Kidney tubule cell (primary cell): ENCODE measurements around the gene HLCS.
A peak's percentile ranks its signal among the peaks of the same experiment; 100 is the strongest.
"Not testable (repeated sequence)": the region's sequence is repeated elsewhere in the genome, so short reads cannot be mapped to it uniquely, and the experiment has no call there.

Experiments used
- DNase-seq: peaks from one replicate; pipeline ENCODE4 v3.0.0-alpha.2; 2018; ENCODE audit warnings: low spot score

Gene HLCS

DNA sequence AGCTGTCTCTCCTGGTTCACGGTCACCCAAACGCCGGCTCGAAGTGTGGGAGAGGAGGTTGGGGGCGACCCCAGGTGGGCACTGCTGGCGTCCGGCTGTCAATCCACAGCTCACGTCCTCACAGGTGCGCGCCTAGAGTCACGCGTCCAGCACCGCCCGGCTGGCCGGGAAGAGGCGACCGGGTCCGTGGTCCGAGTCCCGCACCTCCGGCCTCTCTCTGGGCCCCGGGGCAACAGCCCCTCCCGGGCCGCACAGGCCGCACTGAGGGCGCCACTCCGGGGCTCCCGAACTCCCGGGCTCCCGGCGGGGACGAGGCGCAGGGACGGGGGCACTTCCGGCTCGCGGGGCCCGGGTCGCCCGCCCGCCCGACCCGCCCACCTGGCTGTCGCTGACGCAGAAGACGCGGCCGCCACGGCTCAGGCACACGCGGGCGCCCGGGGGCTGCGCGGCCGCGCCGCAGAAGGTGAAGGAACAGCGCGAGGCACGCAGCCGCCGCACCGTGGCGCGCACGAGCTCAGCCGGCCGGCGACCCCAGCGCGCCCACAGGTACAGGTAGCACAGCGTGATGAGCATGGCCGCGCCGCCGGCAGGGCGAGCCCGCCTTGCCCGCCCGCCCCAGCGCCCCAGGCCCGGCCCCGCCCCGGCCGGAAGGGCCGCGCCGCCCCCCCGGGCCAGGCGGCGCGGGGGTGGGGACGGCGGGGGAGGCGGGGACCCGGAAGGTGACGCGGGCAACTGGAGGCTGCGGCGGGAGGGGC is at the start of gene HLCS:
Gene HLCS (minus strand): TSS at position 604 of the 755 bp plus-strand sequence. CDS start 31 bp downstream, at position 573.
- DNase-seq = peak; percentile 87

DNA sequence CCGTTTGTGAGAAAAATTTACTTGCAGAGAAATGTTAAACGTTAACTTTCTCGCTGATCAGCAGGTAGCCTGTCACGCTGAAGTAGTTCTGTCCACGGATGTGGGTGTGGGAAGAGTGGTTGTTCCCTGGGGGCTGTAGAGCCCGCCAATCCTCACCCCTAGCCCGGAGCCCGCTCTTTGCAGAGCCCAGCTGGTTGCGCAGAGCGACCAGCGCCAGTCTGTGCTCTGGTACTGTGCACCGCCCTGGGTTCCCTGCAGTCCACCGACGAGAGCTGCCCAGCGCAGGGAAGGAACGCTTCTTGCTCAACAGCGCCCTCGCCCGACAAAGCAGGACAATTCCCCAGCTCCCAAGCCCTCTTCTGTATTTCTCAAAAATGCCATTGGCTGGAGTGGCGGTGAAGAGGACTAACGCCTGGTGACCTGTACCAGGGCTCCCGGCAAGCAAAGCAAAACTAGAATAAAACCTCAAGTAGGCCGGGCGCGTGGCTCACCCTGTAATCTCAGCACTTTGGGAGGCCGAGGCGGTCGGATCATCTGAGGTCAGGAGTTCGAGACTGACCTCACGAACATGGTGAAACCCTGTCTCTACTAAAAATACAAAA is 43.4 kb upstream of the HLCS start:
- peak; percentile 90 for DNase-seq

DNA sequence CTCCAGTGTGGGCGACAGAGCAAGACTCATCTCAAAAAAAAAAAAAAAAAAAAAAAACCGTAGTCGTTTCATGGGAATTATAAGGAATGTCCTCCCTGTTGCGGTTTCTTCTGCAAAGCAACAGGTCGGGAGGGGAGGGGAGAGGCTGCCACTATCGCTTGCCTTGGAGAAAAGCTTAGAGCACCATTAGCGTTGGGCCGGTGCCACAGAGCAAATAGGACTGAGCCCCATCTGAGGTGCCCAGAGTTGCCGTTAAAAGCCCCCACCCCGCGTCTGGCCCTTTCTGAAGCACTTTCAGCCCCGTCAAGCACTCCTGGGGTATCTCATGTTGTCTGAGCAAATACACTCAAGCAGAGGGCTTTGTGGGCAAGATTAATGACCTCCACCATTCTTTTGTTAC is 42.3 kb upstream of the HLCS start:
- no peak for DNase-seq

DNA sequence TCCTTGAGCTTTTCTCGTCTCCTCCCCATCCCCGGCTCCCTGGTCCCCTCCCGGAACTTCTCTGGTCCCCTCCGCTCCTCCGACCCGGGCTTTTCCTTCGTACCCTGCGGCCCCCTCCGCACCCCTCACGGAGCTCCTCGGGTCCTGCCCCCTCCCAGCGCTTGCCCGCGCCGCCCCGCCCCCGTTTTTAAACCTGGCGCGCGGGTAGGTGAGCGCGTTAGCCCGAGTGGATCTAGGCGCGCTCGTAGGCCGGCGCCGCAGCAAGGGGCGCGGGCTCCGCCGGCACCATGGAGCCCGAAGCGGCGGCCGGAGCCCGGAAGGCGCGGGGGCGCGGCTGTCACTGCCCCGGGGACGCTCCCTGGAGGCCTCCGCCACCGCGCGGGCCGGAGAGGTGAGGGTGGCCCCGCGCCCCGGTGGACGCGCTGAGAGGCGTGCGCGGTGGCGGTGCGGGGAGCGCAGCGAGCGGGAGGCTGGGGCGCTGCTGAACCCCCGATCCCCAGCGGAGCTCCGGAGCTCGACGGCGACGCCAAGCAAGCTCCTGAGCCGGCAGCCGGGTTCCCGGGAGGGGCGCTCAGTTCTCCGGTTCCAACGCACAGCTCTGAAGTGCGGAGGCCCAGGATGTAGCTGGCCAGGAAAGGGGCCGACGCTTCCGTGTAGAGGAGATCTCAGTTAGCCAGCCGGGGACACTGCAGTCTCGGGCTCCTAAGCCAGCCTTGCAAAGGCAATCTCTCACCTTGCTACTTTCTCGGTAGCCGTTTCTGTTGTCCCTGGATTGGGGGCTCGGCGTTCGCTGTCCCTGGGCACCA is 40.2 kb upstream of the HLCS start, which contains the start of gene RIPPLY3:
Gene RIPPLY3 (plus strand): TSS at position 217 of the 806 bp plus-strand sequence. CDS start 71 bp downstream, at position 288.
- DNase-seq = peak; percentile 38

DNA sequence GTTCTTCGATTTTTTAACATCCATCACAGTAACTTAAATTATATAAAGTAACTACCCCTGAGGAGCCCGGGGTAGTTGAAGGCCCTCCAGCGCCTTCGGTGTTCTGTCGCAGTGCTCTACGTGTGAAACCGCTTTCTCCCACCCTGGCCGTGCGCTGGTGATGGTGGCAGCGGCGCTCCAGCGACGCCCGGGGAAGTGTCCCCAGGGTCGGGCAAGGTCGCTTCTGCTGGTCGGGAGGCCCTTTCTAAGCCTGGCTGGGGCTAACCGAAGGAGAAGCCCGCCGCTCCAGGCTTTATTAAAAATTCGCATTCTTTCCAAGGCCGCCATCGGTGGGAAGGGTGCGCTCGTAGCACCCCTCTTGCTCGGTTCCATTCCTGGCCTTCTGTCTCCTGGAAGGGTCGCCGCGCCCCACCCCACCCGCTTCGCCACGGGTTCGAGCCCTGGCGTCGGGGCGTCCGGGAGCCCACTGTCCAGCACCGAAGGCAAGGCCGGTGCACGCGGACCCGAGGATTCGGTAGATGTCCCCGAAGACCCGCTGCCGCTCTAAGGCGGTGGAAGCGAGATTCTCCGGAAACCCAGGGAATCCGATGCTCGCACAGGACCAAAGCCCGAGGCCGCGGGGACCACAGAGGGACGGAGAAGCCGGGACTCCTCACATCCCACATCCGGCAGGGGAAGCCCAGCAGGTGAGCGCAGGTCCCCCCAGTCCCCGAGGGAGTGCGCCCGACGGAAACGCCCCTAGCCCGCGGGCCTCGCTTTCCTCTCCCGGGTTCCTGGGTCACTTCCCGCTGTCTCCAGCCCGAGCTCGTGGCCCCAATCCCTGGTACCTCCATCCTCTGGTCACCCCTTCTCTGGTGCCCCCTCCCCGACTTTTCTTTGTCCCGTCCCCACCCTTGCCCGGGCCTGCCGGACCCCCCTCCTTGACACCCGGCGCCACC is 39.3 kb upstream of the HLCS start:
- no peak for DNase-seq

DNA sequence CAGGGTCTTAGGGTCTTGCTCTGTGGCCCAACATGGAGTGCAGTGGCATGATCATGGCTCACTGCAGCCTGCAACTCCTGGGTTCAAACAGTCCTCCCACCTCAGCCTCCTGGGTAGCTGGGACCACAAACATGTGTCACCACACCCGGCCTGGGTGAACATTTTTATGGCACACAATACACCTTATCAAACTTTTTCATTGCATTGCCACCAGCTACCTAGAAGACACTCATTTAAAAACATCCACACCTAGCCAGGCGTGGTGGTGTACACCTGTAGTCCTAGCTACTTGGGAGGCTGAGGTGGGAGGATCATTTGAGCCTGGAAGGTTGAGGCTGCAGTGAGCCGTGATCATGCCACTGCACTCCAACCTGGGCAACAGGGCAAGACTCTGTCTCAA is 37.4 kb upstream of the HLCS start:
- not testable (repeated sequence) for DNase-seq

DNA sequence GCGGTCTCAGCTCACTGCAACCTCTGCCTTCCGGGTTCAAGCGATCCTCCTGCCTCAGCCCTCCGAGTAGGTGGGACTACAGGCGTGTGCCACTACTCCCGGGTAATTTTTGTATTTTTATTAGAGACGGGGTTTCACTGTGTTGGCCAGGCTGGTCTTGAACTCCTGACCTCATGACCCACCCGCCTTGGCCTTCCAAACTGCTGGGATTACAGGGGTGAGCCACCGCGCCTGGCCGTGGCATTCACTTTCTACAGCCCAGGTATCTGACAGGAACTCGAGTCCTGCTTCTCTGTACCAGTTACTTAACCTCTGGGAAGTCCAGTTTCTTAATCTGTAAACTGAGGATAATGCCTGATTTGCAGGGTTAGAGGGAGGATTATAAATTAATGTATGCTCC is 36.4 kb upstream of the HLCS start:
- DNase-seq = not testable (repeated sequence)

DNA sequence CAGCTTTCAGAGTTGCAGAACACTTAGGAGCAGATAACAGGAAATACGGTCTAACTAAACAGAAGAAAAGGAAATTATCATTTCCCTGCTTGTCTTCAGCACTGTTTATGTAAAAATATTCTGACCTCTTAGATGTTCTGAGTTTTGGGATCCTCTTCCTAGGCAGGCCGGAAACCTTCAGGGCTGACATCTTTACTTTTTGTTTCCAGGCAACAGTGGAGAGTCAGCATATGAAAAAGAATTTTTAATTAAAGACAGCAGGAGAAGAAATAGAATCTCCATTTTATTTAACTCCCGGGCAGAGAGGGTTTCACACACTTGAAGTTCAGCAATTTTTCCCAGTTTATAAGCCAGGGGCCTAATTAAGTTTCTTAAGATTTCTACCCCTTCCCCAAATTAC is 35.0 kb upstream of the HLCS start:
- no peak for DNase-seq

DNA sequence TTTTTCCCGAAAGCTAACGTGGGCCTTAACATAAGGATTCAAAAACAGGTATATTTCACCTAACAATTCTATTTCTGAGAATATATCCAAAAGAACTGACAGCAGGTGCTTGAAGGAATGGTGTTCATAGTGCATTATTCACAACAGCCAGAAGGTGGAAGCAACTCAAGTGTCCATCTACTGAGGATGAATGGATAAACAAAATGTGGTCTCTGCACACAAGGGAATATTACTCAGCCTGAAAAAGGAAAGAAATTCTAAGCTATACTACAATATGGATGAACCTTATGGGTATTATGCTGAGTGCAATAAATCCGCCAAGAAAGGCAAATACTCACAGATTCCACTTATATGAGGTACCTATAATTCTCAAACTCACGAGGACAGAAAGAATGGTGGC is 33.9 kb upstream of the HLCS start:
- DNase-seq = no peak

DNA sequence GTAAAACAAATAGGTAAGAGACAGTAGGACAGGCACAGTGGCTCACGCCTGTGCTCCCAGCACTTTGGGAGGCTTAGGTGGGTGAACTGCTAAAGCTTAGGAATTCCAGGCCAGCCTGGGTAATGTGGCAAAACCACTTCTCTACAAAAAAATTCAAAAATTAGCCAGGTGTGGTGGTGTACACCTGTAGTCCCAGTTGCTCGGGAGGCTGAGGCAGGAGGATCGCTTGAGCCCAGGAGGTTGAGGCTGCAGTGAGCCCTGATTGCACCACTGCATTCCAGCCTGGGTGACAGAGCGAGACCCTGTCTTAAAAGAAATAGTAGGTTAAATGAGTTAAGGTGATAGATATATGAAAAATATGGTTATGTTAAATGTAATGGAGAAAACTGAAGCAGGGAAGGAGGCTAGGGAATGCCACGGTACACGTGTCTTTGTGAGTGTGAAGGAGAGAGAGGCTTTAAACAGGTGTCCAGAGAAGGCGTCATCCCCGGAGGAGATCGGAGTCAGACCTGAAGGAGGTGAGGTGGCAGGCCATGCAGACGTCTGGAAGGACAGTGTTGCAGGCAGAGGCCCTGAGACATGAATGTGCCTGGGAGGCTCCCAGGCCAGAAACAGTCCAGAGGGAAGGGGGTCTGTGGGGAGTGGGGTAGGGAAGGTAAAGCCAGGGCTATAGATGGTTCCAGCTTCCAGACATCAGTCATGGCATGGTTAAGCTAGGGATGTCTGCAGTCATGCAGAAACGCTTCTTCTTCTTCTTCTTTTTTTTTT is 32.8 kb upstream of the HLCS start:
- no peak for DNase-seq

DNA sequence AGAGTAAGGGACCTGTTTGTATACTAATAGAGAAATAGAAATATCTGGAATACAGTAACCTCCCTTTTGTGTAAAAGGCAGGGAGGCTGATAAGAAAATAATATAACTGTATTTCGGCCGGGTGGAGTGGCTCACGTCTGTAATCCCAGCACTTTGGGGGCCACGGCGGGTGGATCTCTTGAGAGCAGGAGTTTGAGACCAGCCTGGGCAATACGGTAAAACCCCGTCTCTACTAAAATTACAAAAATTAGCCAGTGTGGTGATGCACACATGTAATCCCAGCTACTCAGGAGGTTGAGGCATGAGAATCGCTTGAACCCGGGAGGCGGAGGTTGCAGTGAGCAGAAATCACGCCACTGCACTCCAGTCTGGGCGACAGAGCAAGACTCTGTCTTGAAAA is 28.8 kb upstream of the HLCS start:
- DNase-seq = not testable (repeated sequence)

DNA sequence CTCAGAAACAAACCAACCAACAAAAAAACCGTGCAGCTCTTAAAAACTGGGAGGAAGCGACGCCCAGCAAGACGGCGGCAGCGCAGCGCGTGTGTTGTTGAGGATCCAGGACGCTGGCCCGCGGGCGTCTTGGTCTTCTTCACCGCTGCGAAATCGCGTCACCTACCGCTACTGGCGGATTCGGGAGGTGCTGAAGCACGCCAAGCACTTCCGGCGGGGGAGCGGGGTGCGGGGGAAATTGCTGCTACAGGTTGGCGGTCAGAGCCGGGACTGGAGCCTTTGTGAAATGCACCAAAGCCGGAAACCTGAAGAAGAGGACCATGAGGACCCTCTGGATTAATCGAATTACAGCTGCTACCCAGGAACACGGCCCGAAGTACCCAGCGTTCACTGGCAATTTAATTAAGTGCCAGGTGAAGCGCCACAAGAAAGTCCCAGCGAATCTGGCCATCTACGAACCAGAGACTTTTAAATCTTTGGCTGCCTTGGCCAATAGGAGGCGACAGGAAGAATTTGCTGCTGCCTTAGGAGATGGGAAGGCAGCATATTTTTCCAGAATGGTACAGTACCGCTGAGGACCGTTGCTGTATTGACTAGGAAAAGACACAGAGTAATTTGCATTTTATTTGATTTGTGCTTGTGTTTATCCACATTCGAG is 28.2 kb upstream of the HLCS start:
- DNase-seq = peak; percentile 38

DNA sequence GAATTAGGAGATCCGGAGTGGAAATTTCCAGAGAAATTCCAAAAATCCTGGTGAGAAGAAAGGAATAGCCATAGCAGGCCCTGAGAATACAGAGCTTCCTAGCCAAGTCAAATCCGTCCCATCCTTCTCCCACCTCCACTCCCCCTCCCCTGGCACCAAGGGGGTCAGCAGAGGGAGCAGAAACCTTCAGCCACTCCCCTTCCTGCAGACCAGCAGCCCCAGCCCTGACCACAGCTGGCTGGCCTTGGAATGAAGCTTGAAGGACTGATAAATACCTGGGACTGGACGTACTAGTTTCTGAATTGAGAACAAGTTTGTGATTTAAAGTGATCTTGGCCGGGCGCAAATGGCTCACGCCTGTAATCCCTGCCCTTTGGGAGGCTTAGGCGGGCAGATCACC is 26.2 kb upstream of the HLCS start:
- no peak for DNase-seq

DNA sequence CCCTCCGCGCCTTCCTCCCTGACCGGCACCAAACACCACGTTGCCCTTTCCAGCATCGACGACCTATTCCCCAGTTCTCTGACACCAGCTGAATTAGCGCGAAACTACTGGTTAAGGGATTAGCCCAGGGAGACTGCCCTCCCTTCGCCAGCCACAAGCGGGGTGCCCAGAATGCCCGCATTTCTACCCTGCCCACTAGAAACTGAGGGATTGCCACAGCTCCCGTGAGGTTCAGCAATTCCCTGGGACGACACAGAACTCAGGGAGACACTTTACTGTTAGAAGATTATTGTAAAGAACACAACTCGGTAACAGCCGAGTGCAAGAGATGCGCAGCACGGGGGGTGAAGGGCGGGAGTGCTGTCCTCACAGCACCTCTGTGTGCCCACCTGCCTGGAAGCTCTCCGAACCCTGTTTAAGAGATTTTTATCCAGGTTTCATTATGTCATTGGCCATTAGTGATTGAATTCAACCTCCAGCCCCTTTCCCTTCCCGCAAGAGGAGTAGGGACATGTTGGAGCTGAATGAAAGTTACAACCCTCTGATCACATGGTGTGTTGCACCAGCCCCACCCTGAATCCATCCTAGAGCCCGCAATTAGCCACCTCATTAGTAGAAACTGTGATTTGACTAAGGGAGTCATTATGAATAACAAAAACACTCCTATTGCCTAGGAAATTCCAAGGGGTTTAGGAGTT is 24.2 kb upstream of the HLCS start:
- DNase-seq = no peak

DNA sequence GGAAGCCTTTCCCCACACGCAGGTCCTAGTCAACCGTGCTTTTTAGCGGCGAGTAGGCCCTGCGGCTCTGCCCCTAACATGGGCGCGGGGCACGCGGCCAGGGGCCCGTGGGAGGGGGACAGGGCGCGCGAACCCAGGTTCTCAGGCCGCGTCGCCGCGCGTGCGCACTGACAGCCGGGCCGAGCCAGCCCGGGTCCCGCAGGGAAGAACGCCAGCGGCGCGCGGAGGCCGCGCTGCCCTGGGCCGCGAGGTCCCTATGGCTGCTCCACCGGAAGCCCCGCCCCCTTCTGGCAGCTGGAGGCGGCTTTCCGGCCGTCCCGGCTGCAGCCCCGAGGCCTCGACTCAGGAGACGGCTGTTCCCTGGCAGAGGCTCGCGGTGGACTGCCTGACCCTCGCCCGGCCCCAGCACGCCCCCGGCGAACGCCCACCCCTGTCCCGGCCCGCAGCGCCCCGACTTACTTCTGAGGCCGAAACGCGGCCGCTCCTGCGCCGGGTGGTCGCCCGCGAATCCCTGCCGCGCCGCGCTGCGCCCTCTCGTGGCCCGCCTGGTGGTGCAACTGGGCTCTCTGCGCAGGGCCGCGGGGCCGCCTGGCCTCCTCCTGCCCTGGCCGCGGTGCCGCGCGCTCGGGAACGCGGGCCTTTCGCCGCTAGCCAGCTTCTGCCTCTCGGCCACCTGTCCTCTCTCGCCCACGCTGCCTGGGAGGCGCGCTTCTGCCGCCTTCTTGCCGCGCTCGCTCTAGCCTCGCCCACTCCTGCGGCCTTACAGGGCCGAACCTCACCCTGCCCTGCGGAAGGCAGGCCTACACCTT is 23.4 kb upstream of the HLCS start:
- DNase-seq = peak; percentile 94

DNA sequence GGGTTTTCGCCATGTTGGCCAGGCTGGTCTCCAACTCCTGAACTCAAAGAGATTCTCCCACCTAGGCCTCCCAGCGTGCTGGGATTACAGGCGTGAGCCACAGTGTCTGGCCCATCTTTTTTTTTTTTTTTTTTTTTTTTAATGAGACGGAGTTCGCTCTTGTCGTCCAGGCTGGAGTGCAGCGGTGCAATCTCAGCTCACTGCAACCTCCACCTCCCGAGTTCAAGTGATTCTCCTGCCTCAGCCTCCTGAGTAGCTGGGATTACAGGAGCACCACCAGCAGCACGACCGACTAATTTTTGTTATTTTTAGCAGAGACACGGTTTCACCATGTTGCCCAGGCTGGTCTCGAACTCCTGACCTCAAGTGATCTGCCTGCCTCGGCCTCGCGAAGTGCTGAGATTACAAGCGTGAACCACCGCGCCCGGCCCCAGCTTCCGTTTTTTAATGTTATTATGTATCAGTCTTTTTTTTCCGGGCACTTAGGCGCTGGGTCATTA is 22.8 kb upstream of the HLCS start:
- not testable (repeated sequence) for DNase-seq

DNA sequence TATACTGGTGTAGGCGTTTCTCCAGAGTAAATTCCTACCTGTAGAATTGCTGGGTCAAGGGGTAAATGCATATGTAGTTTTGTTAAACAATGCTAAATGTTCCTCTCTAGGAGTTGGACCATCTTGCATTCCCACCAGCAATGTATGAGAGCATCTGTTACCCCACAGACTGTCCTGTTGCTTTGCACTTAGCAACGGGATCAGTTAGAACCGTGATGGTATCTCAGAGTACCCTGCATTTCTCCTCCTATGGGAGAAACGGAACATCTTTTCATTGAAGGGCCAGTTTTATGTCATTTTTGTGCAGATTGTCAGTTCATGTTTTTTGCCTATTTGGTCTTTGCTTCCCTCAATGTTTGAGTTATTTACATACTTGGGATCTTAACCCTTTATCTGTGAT is 22.1 kb upstream of the HLCS start:
- DNase-seq = no peak

DNA sequence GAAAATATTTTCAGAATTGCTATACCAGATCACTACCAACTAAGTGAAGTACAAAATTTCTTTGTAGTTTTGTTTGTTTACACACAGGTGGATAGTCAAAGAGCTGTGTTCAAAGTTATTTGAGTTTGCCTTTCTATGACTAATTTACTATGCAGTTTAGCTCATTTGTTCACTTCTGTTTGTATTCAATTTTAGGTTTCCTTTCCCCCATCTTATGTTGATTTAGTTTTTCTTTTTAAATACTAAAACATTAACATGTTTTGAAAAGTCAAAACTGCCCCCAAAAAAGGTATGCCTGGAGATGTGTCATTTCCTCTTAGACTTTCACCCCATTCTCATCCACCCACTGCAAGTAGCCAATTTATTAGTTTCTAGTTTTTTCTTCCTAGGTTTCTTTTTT is 21.4 kb upstream of the HLCS start:
- no peak for DNase-seq
